H1 (cell line): ENCODE data around the gene KRTAP9-1. TPM values are rescaled to one million over a fixed set of nuclear protein-coding genes. Genes with fewer than 3 reads are reported as not detected.

Experiments used
- CTCF ChIA-PET: fragments of 300-600 bp; sonication (Branson Sonifier 250); formaldehyde crosslinking; loops from one replicate; lab custom pipeline; 2021; ENCODE audit not compliant: partially characterized antibody; lab: Charles Lee
- POLR2A ChIA-PET: fragments of 300-600 bp; sonication (Branson Sonifier 250); formaldehyde crosslinking; loops from one replicate; lab custom pipeline; 2021; ENCODE audit warnings: inconsistent platforms; ENCODE audit not compliant: partially characterized antibody; lab: Charles Lee
- DNase-seq, 2 experiments: peaks; one replicate each; pipeline versions ENCODE4 v3.0.0 to v3.0.0-alpha.2; 2010 to 2022; ENCODE audit warnings: low spot score in 2 of 2, low read depth in 1 of 2, mixed read lengths in 1 of 2
- FAIRE-seq: peaks from 2 replicates; lab custom pipeline; 2011; peaks lifted over from hg19 to GRCh38; lab: Jason Lieb, UNC
- H2AFZ ChIP-seq: 2 replicates; pipeline ENCODE4 v1.8.1; 2012; ENCODE audit warnings: low read length, inconsistent platforms
- H2AK5ac ChIP-seq: 2 replicates; pipeline ENCODE4 v1.6.1; 2013; ENCODE audit warnings: low read depth, low read length
- H2BK120ac ChIP-seq: replicated peaks from 2 replicates; pipeline ENCODE3; 2013; ENCODE audit warnings: low read depth, low read length, inconsistent platforms
- H2BK12ac ChIP-seq: 2 replicates; pipeline ENCODE4 v1.6.1; 2013; ENCODE audit warnings: low read depth, low read length
- H2BK15ac ChIP-seq: 2 replicates; pipeline ENCODE4 v1.6.1; 2013; ENCODE audit warnings: low read length
- H2BK20ac ChIP-seq: 2 replicates; pipeline ENCODE4 v1.6.1; 2013; ENCODE audit warnings: low read length
- H2BK5ac ChIP-seq: 2 replicates; pipeline ENCODE4 v1.6.1; 2013; ENCODE audit warnings: low read depth, low read length
- H3K14ac ChIP-seq: 2 replicates; pipeline ENCODE4 v1.6.1; 2013; ENCODE audit warnings: inconsistent platforms; ENCODE audit not compliant: insufficient read length
- H3K18ac ChIP-seq: 2 replicates; pipeline ENCODE4 v1.6.1; 2013; ENCODE audit warnings: low read length; ENCODE audit errors: extremely low read depth
- H3K23ac ChIP-seq: 2 replicates; pipeline ENCODE4 v1.6.1; 2013; ENCODE audit warnings: inconsistent platforms; ENCODE audit not compliant: insufficient read length
- H3K23me2 ChIP-seq: 2 replicates; pipeline ENCODE4 v1.6.1; 2013; ENCODE audit warnings: low read depth, low read length
- H3K27ac ChIP-seq: 2 replicates; pipeline ENCODE4 v1.6.1; 2011; ENCODE audit warnings: low read depth, low read length, inconsistent platforms
- H3K27me3 ChIP-seq, 4 experiments: replicated peaks in 1 of 4; 1 replicate in 1 of 4; 2 replicates in 3 of 4; pipeline versions ENCODE4 v1.6.1 to v1.8.1; 2011 to 2013; ENCODE audit warnings: low read length in 3 of 4, mild to moderate bottlenecking in 3 of 4, inconsistent platforms in 2 of 4, mixed read lengths in 2 of 4, moderate library complexity in 1 of 4; ENCODE audit not compliant: control insufficient read depth in 3 of 4, insufficient read depth in 3 of 4; ENCODE audit errors: extremely low read depth in 1 of 4
- H3K36me3 ChIP-seq, 4 experiments: 2 replicates each; pipeline versions ENCODE4 v1.6.1 to v1.8.1; 2011 to 2013; ENCODE audit warnings: mild to moderate bottlenecking in 4 of 4, low read length in 3 of 4, moderate library complexity in 2 of 4, control low read depth in 1 of 4, inconsistent platforms in 1 of 4; ENCODE audit not compliant: insufficient read depth in 4 of 4, control insufficient read depth in 2 of 4
- H3K4ac ChIP-seq: replicated peaks from 2 replicates; pipeline ENCODE3; 2013; ENCODE audit warnings: low read length, low read depth, mixed read lengths, inconsistent platforms; ENCODE audit not compliant: insufficient read length
- H3K4me1 ChIP-seq, 4 experiments: replicated peaks in 1 of 4; 1 replicate in 1 of 4; 2 replicates in 3 of 4; pipeline versions ENCODE4 v1.6.1 to v1.8.1; 2011 to 2013; ENCODE audit warnings: low read length in 3 of 4, inconsistent platforms in 2 of 4, mixed read lengths in 1 of 4; ENCODE audit not compliant: insufficient read depth in 4 of 4, control insufficient read depth in 3 of 4
- H3K4me2 ChIP-seq, 2 experiments: 2 replicates each; pipeline versions ENCODE4 v1.6.1 to v1.8.1; 2011 to 2013; ENCODE audit warnings: low read depth in 2 of 2, low read length in 2 of 2, control low read depth in 1 of 2, inconsistent platforms in 1 of 2, mild to moderate bottlenecking in 1 of 2; ENCODE audit not compliant: insufficient read depth in 1 of 2
- H3K4me3 ChIP-seq, 4 experiments: fragments of 200-600, 300-600 bp in 1 of 4; sonication (generic), shearing (Covaris generic), sonication (Bioruptor Twin) in 1 of 4; 2 replicates each; pipeline versions ENCODE4 v1.5.1 to v1.8.1; 2011 to 2016; ENCODE audit warnings: low read length in 4 of 4, low read depth in 3 of 4, control low read depth in 2 of 4, inconsistent platforms in 2 of 4, mild to moderate bottlenecking in 2 of 4, mixed read lengths in 1 of 4, moderate library complexity in 1 of 4; ENCODE audit not compliant: insufficient read depth in 2 of 4; ENCODE audit errors: extremely low read depth in 1 of 4
- H3K56ac ChIP-seq: replicated peaks from 2 replicates; pipeline ENCODE3; 2013; ENCODE audit warnings: low read depth, mild to moderate bottlenecking, mixed read lengths, low read length, inconsistent platforms; ENCODE audit not compliant: insufficient read length
- H3K79me1 ChIP-seq: 2 replicates; pipeline ENCODE4 v1.6.1; 2013; ENCODE audit warnings: low read depth, low read length, control low read depth
- H3K79me2 ChIP-seq, 2 experiments: 2 replicates each; pipeline versions ENCODE4 v1.6.1 to v1.8.1; 2012 to 2013; ENCODE audit warnings: low read length in 2 of 2, mild to moderate bottlenecking in 2 of 2, inconsistent platforms in 1 of 2; ENCODE audit not compliant: insufficient read depth in 2 of 2, control insufficient read depth in 1 of 2
- H3K9ac ChIP-seq, 4 experiments: replicated peaks in 1 of 4; 1 replicate in 1 of 4; 2 replicates in 3 of 4; pipeline versions ENCODE4 v1.6.1 to v1.8.1; 2011 to 2013; ENCODE audit warnings: low read depth in 3 of 4, low read length in 3 of 4, control low read depth in 2 of 4, mild to moderate bottlenecking in 2 of 4, moderate library complexity in 2 of 4, inconsistent platforms in 1 of 4; ENCODE audit errors: extremely low read depth in 1 of 4
- H3K9me3 ChIP-seq, 2 experiments: 2 replicates each; pipeline versions ENCODE4 v1.6.1 to v1.8.1; 2012 to 2013; ENCODE audit warnings: mild to moderate bottlenecking in 2 of 2, moderate library complexity in 2 of 2, control low read depth in 1 of 2, inconsistent platforms in 1 of 2, low read depth in 1 of 2, low read length in 1 of 2, mixed read lengths in 1 of 2; ENCODE audit not compliant: insufficient read depth in 2 of 2
- H4K20me1 ChIP-seq, 2 experiments: replicated peaks in 1 of 2; 2 replicates each; pipeline versions ENCODE3 to v1.8.1; 2011 to 2013; ENCODE audit warnings: inconsistent platforms in 2 of 2, low read length in 2 of 2, mild to moderate bottlenecking in 1 of 2; ENCODE audit not compliant: insufficient read depth in 2 of 2, control insufficient read depth in 1 of 2
- H4K5ac ChIP-seq: 2 replicates; pipeline ENCODE4 v1.6.1; 2013; ENCODE audit warnings: low read length, low read depth, mixed read lengths, inconsistent platforms; ENCODE audit not compliant: insufficient read length
- H4K8ac ChIP-seq: 2 replicates; pipeline ENCODE4 v1.8.0; 2013; ENCODE audit warnings: mild to moderate bottlenecking, moderate library complexity, low read length, inconsistent platforms; ENCODE audit not compliant: insufficient read depth; ENCODE audit errors: extremely low read depth
- H4K91ac ChIP-seq: replicated peaks from 2 replicates; pipeline ENCODE3; 2013; ENCODE audit warnings: low read length, mixed read lengths, inconsistent platforms; ENCODE audit not compliant: insufficient read length
- CBX5 ChIP-seq: fragments of 300-800, 300-1000 bp; sonication (generic); IDR thresholded peaks from 2 replicates; pipeline ENCODE4 v1.7.1; 2016; ENCODE audit warnings: antibody characterized with exemption, low read length, low read depth
- CREB1 ChIP-seq: IDR thresholded peaks from 2 replicates; pipeline ENCODE4 v1.6.1; 2012; ENCODE audit warnings: inconsistent platforms
- GABPA ChIP-seq: IDR thresholded peaks from 2 replicates; pipeline ENCODE4 v1.6.1; 2011; ENCODE audit warnings: mild to moderate bottlenecking, low read length, moderate library complexity, borderline replicate concordance; ENCODE audit not compliant: insufficient read depth
- SP2 ChIP-seq: IDR thresholded peaks from 2 replicates; pipeline ENCODE4 v1.6.1; 2012; ENCODE audit warnings: mild to moderate bottlenecking, low read length, inconsistent platforms
- TAF7 ChIP-seq: optimal IDR thresholded peaks from 2 replicates; pipeline ENCODE3; 2011; ENCODE audit warnings: low read depth, mild to moderate bottlenecking, inconsistent platforms, low read length, moderate library complexity, borderline replicate concordance
- WGBS, 2 experiments: shearing (Covaris generic) in 1 of 2; methylation state at CpG; one replicate each; pipeline versions ENCODE4 v1.1.6 to v1.1.7; 2013 to 2015; ENCODE audit warnings: low lambda C conversion rate in 2 of 2, mixed read lengths in 2 of 2, inconsistent platforms in 1 of 2, low coverage in 1 of 2, missing lambda C conversion rate in 1 of 2; ENCODE audit not compliant: insufficient replicate concordance in 2 of 2, insufficient coverage in 1 of 2, insufficient read length in 1 of 2; ENCODE audit errors: extremely low coverage in 1 of 2, missing lambda C conversion rate in 1 of 2; 5-methylcytosine and 5-hydroxymethylcytosine counted together
- polyA plus RNA-seq, 7 experiments: library from polyadenylated mRNA; depleted of rRNA in 3 of 7; stranded (reverse) in 5 of 7; unstranded in 2 of 7; fragments of >200 nt in 5 of 7; fragments of 200-250 nt in 2 of 7; gene quantifications; 1 replicate in 5 of 7; 2 replicates in 1 of 7; 4 replicates in 1 of 7; pipeline versions ENCODE4 v1.2.1 to v1.2.3, GENCODE V29; 2011 to 2013; ENCODE audit warnings: missing spikeins in 2 of 7, mixed read lengths in 2 of 7
- total RNA-seq: library from RNA; stranded (reverse); fragmentation: NEBNext Ultra II Directional; extraction: Animal tissue kit (Norgen Biotek cat#: 25700); gene quantifications from 2 replicates; pipeline ENCODE4 v1.2.1, GENCODE V29; 2021
- TF ChIP-seq, protein P1 (sequence below): IDR thresholded peaks from 2 replicates; pipeline ENCODE4 v1.6.1; 2012; ENCODE audit warnings: inconsistent platforms

Gene KRTAP9-1
- total and polyA plus RNA-seq, 2 of the 8 experiments (the other 6 are each of a cell fraction or from before 2014, with no cell fraction given): not detected

DNA sequence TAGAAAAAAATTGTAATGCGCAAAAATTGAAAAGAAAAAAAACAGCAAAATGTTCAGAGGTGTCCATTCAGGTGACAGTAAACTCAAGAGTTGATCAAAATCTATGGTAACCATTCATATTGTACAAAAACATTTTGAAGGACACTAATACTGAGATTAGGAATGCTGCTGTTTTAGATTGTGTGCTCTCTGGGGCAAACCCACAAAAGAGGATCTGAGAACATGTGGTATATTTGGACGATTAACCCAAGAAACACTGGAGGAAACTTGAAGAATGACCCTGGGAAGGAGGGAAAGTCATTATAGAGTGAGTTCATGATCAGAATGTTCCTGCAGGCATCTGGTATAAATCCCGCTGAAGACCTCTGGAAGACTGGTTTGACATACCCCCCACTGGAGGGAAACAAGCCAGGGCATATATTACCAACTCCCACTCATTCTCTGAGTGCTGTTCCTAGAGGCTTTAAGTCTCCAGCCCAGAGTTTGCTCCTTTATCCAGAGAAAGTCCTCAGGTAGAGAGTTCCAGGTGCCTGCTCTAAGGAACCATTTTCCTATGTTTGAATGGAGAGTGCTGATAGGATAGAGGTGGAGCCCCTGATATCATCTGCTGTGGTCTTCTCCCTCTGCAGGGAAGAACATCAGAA is 12.8 kb upstream of the KRTAP9-1 start:
- 91% methylated on average over 3 of the region's 3 CpGs; no CpG with 5 or more reads in 1 of the 2 experiments for WGBS, 2 experiments
- Histone ChIP-seq H2BK5ac (no peak overlapping the region), H4K91ac (no peak overlapping the region), H3K56ac (no peak overlapping the region), H3K27ac (no peak overlapping the region), H3K14ac (no peak overlapping the region), H3K27me3 (no peaks in the 10 kb centered on the region), H4K5ac (no peak overlapping the region), H3K9ac (no peak overlapping the region), H2BK12ac (no peak overlapping the region), H2AK5ac (no peak overlapping the region), H2BK20ac (no peak overlapping the region), H3K79me2 (no peaks in the 10 kb centered on the region), H3K18ac (no peak overlapping the region), H3K4ac (no peak overlapping the region), H3K4me1 (no peaks in the 10 kb centered on the region), H3K4me3 (no peak overlapping the region), H4K20me1 (no peaks in the 10 kb centered on the region), H3K79me1 (no peaks in the 10 kb centered on the region), H4K8ac (no peak overlapping the region), H2AFZ (no peak overlapping the region), H3K9me3 (no peaks in the 10 kb centered on the region), H3K36me3 (no peaks in the 10 kb centered on the region), H2BK120ac (no peak overlapping the region), H2BK15ac (no peak overlapping the region), H3K23ac (no peak overlapping the region), H3K23me2 (no peaks in the 10 kb centered on the region), H3K4me2 (no peak overlapping the region)
- TF ChIP-seq SP2 (no peak), CREB1 (no peak), CBX5 (no peak), TAF7 (no peak), GABPA (no peak)
- TF ChIP-seq, protein P1, sequence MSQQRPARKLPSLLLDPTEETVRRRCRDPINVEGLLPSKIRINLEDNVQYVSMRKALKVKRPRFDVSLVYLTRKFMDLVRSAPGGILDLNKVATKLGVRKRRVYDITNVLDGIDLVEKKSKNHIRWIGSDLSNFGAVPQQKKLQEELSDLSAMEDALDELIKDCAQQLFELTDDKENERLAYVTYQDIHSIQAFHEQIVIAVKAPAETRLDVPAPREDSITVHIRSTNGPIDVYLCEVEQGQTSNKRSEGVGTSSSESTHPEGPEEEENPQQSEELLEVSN: no peak
- DNase-seq (no peak), FAIRE-seq (no peak)
- POLR2A ChIA-PET: no interaction called here
- CTCF ChIA-PET: interaction anchor here (0.7 to 0.8 kb wide), 2 partner anchors 147 to 151 kb away, joined by 3 read pairs; no protein-coding TSS in a partner anchor
